ENCODE measurements around the gene PTPRN2. TPM values are rescaled to one million over a fixed set of nuclear protein-coding genes. Genes with fewer than 3 reads are reported as not detected.

The PTPRN2 gene
- total and polyA plus RNA-seq, 2 of the 8 experiments (the other 6 are each of a cell fraction or from before 2014, with no cell fraction given): 2.6 to 4.5 TPM

GRCh38 chr7:157976406-157976805, 611.2 kb downstream of the PTPRN2 start (continued):
- TF ChIP-seq, protein P1, sequence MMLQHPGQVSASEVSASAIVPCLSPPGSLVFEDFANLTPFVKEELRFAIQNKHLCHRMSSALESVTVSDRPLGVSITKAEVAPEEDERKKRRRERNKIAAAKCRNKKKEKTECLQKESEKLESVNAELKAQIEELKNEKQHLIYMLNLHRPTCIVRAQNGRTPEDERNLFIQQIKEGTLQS (IDR thresholded peaks at IDR 0.05; ENCODE audit: insufficient read depth, low read depth, low read length): no peak
- TF ChIP-seq, protein P2, sequence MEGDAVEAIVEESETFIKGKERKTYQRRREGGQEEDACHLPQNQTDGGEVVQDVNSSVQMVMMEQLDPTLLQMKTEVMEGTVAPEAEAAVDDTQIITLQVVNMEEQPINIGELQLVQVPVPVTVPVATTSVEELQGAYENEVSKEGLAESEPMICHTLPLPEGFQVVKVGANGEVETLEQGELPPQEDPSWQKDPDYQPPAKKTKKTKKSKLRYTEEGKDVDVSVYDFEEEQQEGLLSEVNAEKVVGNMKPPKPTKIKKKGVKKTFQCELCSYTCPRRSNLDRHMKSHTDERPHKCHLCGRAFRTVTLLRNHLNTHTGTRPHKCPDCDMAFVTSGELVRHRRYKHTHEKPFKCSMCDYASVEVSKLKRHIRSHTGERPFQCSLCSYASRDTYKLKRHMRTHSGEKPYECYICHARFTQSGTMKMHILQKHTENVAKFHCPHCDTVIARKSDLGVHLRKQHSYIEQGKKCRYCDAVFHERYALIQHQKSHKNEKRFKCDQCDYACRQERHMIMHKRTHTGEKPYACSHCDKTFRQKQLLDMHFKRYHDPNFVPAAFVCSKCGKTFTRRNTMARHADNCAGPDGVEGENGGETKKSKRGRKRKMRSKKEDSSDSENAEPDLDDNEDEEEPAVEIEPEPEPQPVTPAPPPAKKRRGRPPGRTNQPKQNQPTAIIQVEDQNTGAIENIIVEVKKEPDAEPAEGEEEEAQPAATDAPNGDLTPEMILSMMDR (IDR thresholded peaks at IDR 0.05; ENCODE audit: control extremely low read depth in 1 of 3, insufficient read depth in 1 of 3, low read depth in 1 of 3, low read length in 3 of 3): no peak
- no peak for TF ChIP-seq MAFK (IDR thresholded peaks at IDR 0.05; ENCODE audit: low read depth, low read length)
- no peak for TF ChIP-seq RBBP5 (IDR thresholded peaks at IDR 0.05; ENCODE audit: borderline replicate concordance, low read depth, low read length)
- no peak for TF ChIP-seq SIRT6 (IDR thresholded peaks at IDR 0.05; ENCODE audit: low read length)
- no peak for TF ChIP-seq RNF2 (IDR thresholded peaks at IDR 0.05; ENCODE audit: borderline replicate concordance, low read depth, low read length, missing control alignments, poor library complexity, severe bottlenecking)
- no peak for TF ChIP-seq HDAC2 (IDR thresholded peaks at IDR 0.05; ENCODE audit: borderline replicate concordance in 1 of 2, low read depth in 2 of 2, low read length in 2 of 2)

All from H1 (cell line).